Mesendoderm (in vitro differentiated cells): ENCODE measurements around the gene OR10A3.

Source experiments
- DNase-seq: peaks from one replicate; pipeline ENCODE4 v3.0.0; 2013
- H2AK5ac ChIP-seq: 2 replicates; pipeline ENCODE4 v1.6.1; 2013; ENCODE audit warnings: low read length, inconsistent platforms
- H2BK120ac ChIP-seq: 2 replicates; pipeline ENCODE4 v1.6.1; 2013; ENCODE audit warnings: low read depth, mild to moderate bottlenecking, low read length, moderate library complexity, mixed read lengths
- H2BK15ac ChIP-seq: replicated peaks from 2 replicates; pipeline ENCODE4 v1.6.1; 2013; ENCODE audit warnings: low read depth, mild to moderate bottlenecking, moderate library complexity
- H2BK5ac ChIP-seq: 2 replicates; pipeline ENCODE4 v1.6.1; 2013; ENCODE audit warnings: low read length, inconsistent platforms
- H3K18ac ChIP-seq: 2 replicates; pipeline ENCODE4 v1.6.1; 2013; ENCODE audit warnings: mild to moderate bottlenecking, low read length, mixed read lengths
- H3K23ac ChIP-seq: one replicate; pipeline ENCODE4 v1.6.1; 2013; ENCODE audit warnings: low read length
- H3K27ac ChIP-seq: 2 replicates; pipeline ENCODE4 v1.5.1; 2013; ENCODE audit warnings: low read depth, mild to moderate bottlenecking, inconsistent platforms, low read length, moderate library complexity
- H3K27me3 ChIP-seq: 2 replicates; pipeline ENCODE4 v1.6.1; 2013; ENCODE audit warnings: low read length, control low read depth, mild to moderate bottlenecking, inconsistent platforms; ENCODE audit not compliant: insufficient read depth, poor library complexity
- H3K36me3 ChIP-seq: 2 replicates; pipeline ENCODE4 v1.6.1; 2013; ENCODE audit warnings: low read length, inconsistent platforms; ENCODE audit not compliant: control insufficient read depth, insufficient read depth
- H3K4ac ChIP-seq: one replicate; pipeline ENCODE4 v1.6.1; 2013; ENCODE audit warnings: low read depth, mild to moderate bottlenecking, low read length, moderate library complexity
- H3K4me1 ChIP-seq: 2 replicates; pipeline ENCODE4 v1.6.1; 2013; ENCODE audit warnings: low read depth, low read length, inconsistent platforms; ENCODE audit not compliant: control insufficient read depth
- H3K4me2 ChIP-seq: 2 replicates; pipeline ENCODE4 v1.6.1; 2013; ENCODE audit warnings: low read length
- H3K4me3 ChIP-seq: 2 replicates; pipeline ENCODE4 v1.5.1; 2013; ENCODE audit warnings: mild to moderate bottlenecking, low read length
- H3K56ac ChIP-seq: one replicate; pipeline ENCODE4 v1.6.1; 2013; ENCODE audit warnings: low read length
- H3K79me1 ChIP-seq: 2 replicates; pipeline ENCODE4 v1.6.1; 2013; ENCODE audit warnings: low read length, inconsistent platforms
- H3K79me2 ChIP-seq: 2 replicates; pipeline ENCODE4 v1.6.1; 2013; ENCODE audit warnings: mild to moderate bottlenecking, low read length; ENCODE audit not compliant: control insufficient read depth, insufficient read depth
- H3K9ac ChIP-seq: 2 replicates; pipeline ENCODE4 v1.6.1; 2013; ENCODE audit warnings: low read length, inconsistent platforms
- H4K5ac ChIP-seq: one replicate; pipeline ENCODE4 v1.6.1; 2013; ENCODE audit warnings: low read length
- H4K8ac ChIP-seq: one replicate; pipeline ENCODE4 v1.6.1; 2013; ENCODE audit warnings: low read depth, mild to moderate bottlenecking, control low read depth, low read length, moderate library complexity
- WGBS: extraction: QIAGEN DNeasy Blood & Tissue Kit; methylation state at CpG from one replicate; pipeline ENCODE4 v1.1.7; 2013; ENCODE audit warnings: low lambda C conversion rate, missing lambda C conversion rate; ENCODE audit not compliant: insufficient coverage; ENCODE audit errors: extremely low coverage; 5-methylcytosine and 5-hydroxymethylcytosine counted together

Gene OR10A3

GRCh38 chr11:7909585-7910285, 31.8 kb downstream of the OR10A3 start:
- peak overlapping the region; percentile 96 for H2BK120ac ChIP-seq
- no peaks in the 10 kb centered on the region for H3K27me3 ChIP-seq
- H3K36me3 ChIP-seq = no peaks in the 10 kb centered on the region
- no CpG with 5 or more reads among the region's 2 CpGs for WGBS
- H4K5ac ChIP-seq = no peak overlapping the region
- no peak overlapping the region for H3K4me3 ChIP-seq
- H3K18ac ChIP-seq = peak overlapping the region; percentile 87
- H3K23ac ChIP-seq = no peak overlapping the region
- H3K56ac ChIP-seq = peak overlapping the region; percentile 34
- peaks cover 12% of the 10 kb centered on the region for H3K4me1 ChIP-seq
- H3K9ac ChIP-seq = no peak overlapping the region
- no peak overlapping the region for H2AK5ac ChIP-seq
- peak overlapping the region; percentile 55 for H3K4ac ChIP-seq
- peak overlapping the region; percentile 84 for H2BK5ac ChIP-seq
- peak; percentile 76 for DNase-seq
- peak overlapping the region; percentile 66 for H4K8ac ChIP-seq
- H3K79me2 ChIP-seq = peaks cover 8% of the 10 kb centered on the region
- H3K27ac ChIP-seq = peak overlapping the region; percentile 81
- no peaks in the 10 kb centered on the region for H3K79me1 ChIP-seq
- no peak overlapping the region for H3K4me2 ChIP-seq
- H2BK15ac ChIP-seq = peak overlapping the region; percentile 99

GRCh38 chr11:7907121-7907520, 34.4 kb downstream of the OR10A3 start:
- H3K27me3 ChIP-seq = no peaks in the 10 kb centered on the region
- H4K5ac ChIP-seq = no peak overlapping the region
- no peak for DNase-seq
- no peak overlapping the region for H3K23ac ChIP-seq
- no peak overlapping the region for H2AK5ac ChIP-seq
- peaks cover 15% of the 10 kb centered on the region for H3K4me1 ChIP-seq
- H3K36me3 ChIP-seq = no peaks in the 10 kb centered on the region
- peak overlapping the region; percentile 93 for H2BK120ac ChIP-seq
- H3K18ac ChIP-seq = peak overlapping the region; percentile 100
- no peak overlapping the region for H4K8ac ChIP-seq
- no peak overlapping the region for H3K4me3 ChIP-seq
- H2BK5ac ChIP-seq = peak overlapping the region; percentile 27
- H3K56ac ChIP-seq = peak overlapping the region; percentile 73
- no peak overlapping the region for H3K4me2 ChIP-seq
- H3K79me1 ChIP-seq = no peaks in the 10 kb centered on the region
- WGBS = no CpG with 5 or more reads among the region's 3 CpGs
- H2BK15ac ChIP-seq = peak overlapping the region; percentile 74
- no peak overlapping the region for H3K4ac ChIP-seq
- peak overlapping the region; percentile 23 for H3K9ac ChIP-seq
- H3K27ac ChIP-seq = peak overlapping the region; percentile 78
- H3K79me2 ChIP-seq = peaks cover 25% of the 10 kb centered on the region

DNA sequence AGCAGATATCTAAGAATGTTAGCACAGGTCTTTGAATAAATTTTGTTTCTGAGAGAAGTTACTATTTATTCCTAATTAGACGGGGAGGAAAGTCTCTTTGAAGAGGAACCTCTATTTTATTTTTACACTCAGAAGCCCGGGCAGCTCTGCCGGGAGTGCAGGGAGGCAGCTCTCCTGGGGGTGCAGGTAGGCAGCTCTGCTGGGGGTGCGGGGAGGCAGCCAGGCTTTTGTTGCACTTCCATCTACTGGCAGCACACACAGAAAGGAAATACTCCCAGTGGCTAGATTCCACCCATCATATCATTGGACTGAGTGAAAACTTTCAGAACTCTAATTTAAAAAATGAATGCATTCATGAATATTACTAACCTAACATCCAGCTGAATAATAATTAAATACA, 35.0 kb downstream of the OR10A3 start:
- peak; percentile 56 for DNase-seq
- no peak overlapping the region for H2BK15ac ChIP-seq
- H3K79me2 ChIP-seq = peaks cover 25% of the 10 kb centered on the region
- H3K23ac ChIP-seq = no peak overlapping the region
- H3K9ac ChIP-seq = peak overlapping the region; percentile 62
- H3K4me3 ChIP-seq = no peak overlapping the region
- peaks cover 14% of the 10 kb centered on the region for H3K4me1 ChIP-seq
- H4K8ac ChIP-seq = no peak overlapping the region
- peak overlapping the region; percentile 100 for H3K18ac ChIP-seq
- no peaks in the 10 kb centered on the region for H3K27me3 ChIP-seq
- no peak overlapping the region for H3K4me2 ChIP-seq
- no CpG with 5 or more reads among the region's 4 CpGs for WGBS
- H3K79me1 ChIP-seq = no peaks in the 10 kb centered on the region
- peak overlapping the region; percentile 99 for H3K27ac ChIP-seq
- H3K4ac ChIP-seq = peak overlapping the region; percentile 100
- H4K5ac ChIP-seq = no peak overlapping the region
- H2BK120ac ChIP-seq = peak overlapping the region; percentile 100
- H3K36me3 ChIP-seq = no peaks in the 10 kb centered on the region
- H3K56ac ChIP-seq = peak overlapping the region; percentile 79
- H2BK5ac ChIP-seq = peak overlapping the region; percentile 95
- H2AK5ac ChIP-seq = no peak overlapping the region

- peak overlapping the region; percentile 40 for H2BK5ac ChIP-seq
- no peak overlapping the region for H2BK15ac ChIP-seq
- no peak overlapping the region for H4K8ac ChIP-seq
- no peak overlapping the region for H2BK120ac ChIP-seq
- H3K79me1 ChIP-seq = no peaks in the 10 kb centered on the region
- no CpG with 5 or more reads among the region's 3 CpGs for WGBS
- peak overlapping the region; percentile 93 for H3K9ac ChIP-seq
- DNase-seq = peak; percentile 98
- peak overlapping the region; percentile 99 for H3K27ac ChIP-seq
- H3K23ac ChIP-seq = no peak overlapping the region
- no peak overlapping the region for H3K18ac ChIP-seq
- no peaks in the 10 kb centered on the region for H3K27me3 ChIP-seq
- H3K56ac ChIP-seq = peak overlapping the region; percentile 95
- no peaks in the 10 kb centered on the region for H3K36me3 ChIP-seq
- no peak overlapping the region for H3K4me2 ChIP-seq
- H2AK5ac ChIP-seq = no peak overlapping the region
- H3K4me3 ChIP-seq = no peak overlapping the region
- H3K4me1 ChIP-seq = peaks cover 12% of the 10 kb centered on the region
- no peak overlapping the region for H4K5ac ChIP-seq
- H3K4ac ChIP-seq = no peak overlapping the region
- H3K79me2 ChIP-seq = peaks cover 25% of the 10 kb centered on the region
These were observed 35.5 kb downstream of the OR10A3 start for GRCh38 chr11:7905961-7906429.

DNA sequence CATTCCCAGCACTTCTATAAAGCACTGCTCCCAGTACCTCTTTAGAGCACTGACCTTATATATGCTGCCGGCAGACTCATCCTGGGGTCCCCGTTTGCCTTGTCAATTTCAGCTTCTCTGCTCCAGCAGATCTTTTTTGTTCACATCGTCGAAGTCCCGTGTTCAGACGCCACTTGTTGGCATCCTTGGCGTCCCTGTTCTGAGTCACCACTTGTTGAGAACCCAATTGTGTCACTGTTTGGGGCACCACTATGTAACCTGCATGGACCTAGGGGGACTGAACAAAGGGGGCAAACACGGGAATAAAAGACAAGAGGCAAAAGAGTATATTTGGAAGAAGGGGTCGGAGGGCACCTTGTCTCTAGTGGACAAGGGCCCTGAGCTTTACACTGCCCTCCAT, 36.0 kb downstream of the OR10A3 start:
- H4K8ac ChIP-seq = peak overlapping the region; percentile 16
- peak overlapping the region; percentile 84 for H2AK5ac ChIP-seq
- WGBS = no CpG with 5 or more reads among the region's 9 CpGs
- peak overlapping the region; percentile 93 for H3K9ac ChIP-seq
- H4K5ac ChIP-seq = peak overlapping the region; percentile 99
- H3K79me1 ChIP-seq = peaks cover 4% of the 10 kb centered on the region
- H2BK15ac ChIP-seq = no peak overlapping the region
- peaks cover 27% of the 10 kb centered on the region for H3K79me2 ChIP-seq
- H3K23ac ChIP-seq = peak overlapping the region; percentile 1
- H3K4ac ChIP-seq = peak overlapping the region; percentile 85
- H2BK120ac ChIP-seq = peak overlapping the region; percentile 100
- H3K27me3 ChIP-seq = no peaks in the 10 kb centered on the region
- H3K36me3 ChIP-seq = peaks cover 4% of the 10 kb centered on the region
- no peak for DNase-seq
- peak overlapping the region; percentile 60 for H3K4me3 ChIP-seq
- peak overlapping the region; percentile 100 for H2BK5ac ChIP-seq
- H3K4me2 ChIP-seq = peak overlapping the region; percentile 61
- H3K27ac ChIP-seq = peak overlapping the region; percentile 85
- peak overlapping the region; percentile 89 for H3K18ac ChIP-seq
- H3K4me1 ChIP-seq = peaks cover 12% of the 10 kb centered on the region
- peak overlapping the region; percentile 95 for H3K56ac ChIP-seq
